GM21576 (cell line): ENCODE data around the gene KRT31.
"Not testable (repeated sequence)": the region's sequence is repeated elsewhere in the genome, so short reads cannot be mapped to it uniquely, and the experiment has no call there.

ENCODE experiments used
- ATAC-seq: cut with Tn5 transposase; IDR thresholded peaks from one replicate; pipeline ENCODE4 v1.9.1; 2021; ENCODE audit warnings: mild to moderate bottlenecking, moderate library complexity; ENCODE audit not compliant: unreplicated experiment

The KRT31 gene

GRCh38 chr17:41396996-41397660, at the start of gene KRT31:
Gene KRT31 (minus strand): TSS chr17:41397608. CDS start chr17:41397539, 69 bp downstream.
- no peak for ATAC-seq

- no peak for ATAC-seq
Measured at GRCh38 chr17:41446806-41447205, 49.4 kb upstream of the KRT31 start.

GRCh38 chr17:41444640-41445039, 47.2 kb upstream of the KRT31 start:
- ATAC-seq, result no peak

- no peak for ATAC-seq
Measured at GRCh38 chr17:41444186-41444585, 46.8 kb upstream of the KRT31 start.

GRCh38 chr17:41442739-41443138, 45.3 kb upstream of the KRT31 start:
- no peak for ATAC-seq

GRCh38 chr17:41440531-41441033, 43.2 kb upstream of the KRT31 start, which contains the start of gene KRT38:
Gene KRT38 (minus strand): TSS chr17:41440983. CDS start chr17:41440921, 62 bp downstream.
- ATAC-seq, result no peak

- ATAC-seq, result no peak
Measured at GRCh38 chr17:41439375-41439774, 42.0 kb upstream of the KRT31 start.

GRCh38 chr17:41437769-41438168, 40.4 kb upstream of the KRT31 start:
- ATAC-seq, result no peak

GRCh38 chr17:41437254-41437653, 39.8 kb upstream of the KRT31 start:
- no peak for ATAC-seq

- no peak for ATAC-seq
Measured at GRCh38 chr17:41434415-41434814, 37.0 kb upstream of the KRT31 start.

GRCh38 chr17:41434005-41434404, 36.6 kb upstream of the KRT31 start:
- ATAC-seq, result no peak

- no peak for ATAC-seq
Measured at GRCh38 chr17:41433586-41433985, 36.2 kb upstream of the KRT31 start.

- ATAC-seq, result not testable (repeated sequence)
Measured at GRCh38 chr17:41430376-41430775, 33.0 kb upstream of the KRT31 start.

GRCh38 chr17:41429667-41430066, 32.3 kb upstream of the KRT31 start:
- ATAC-seq, result no peak

- ATAC-seq, result no peak
Measured at GRCh38 chr17:41428591-41429291, 31.3 kb upstream of the KRT31 start.

- no peak for ATAC-seq
Measured at GRCh38 chr17:41424111-41424635, 26.8 kb upstream of the KRT31 start, which contains the start of gene KRT37. Gene KRT37 (minus strand): TSS chr17:41424585. CDS start chr17:41424523, 62 bp downstream.

GRCh38 chr17:41422586-41422985, 25.2 kb upstream of the KRT31 start:
- ATAC-seq, result not testable (repeated sequence)

- no peak for ATAC-seq
Measured at GRCh38 chr17:41421617-41422016, 24.2 kb upstream of the KRT31 start.

- ATAC-seq, result no peak
Measured at GRCh38 chr17:41421116-41421515, 23.7 kb upstream of the KRT31 start.

GRCh38 chr17:41420134-41420533, 22.7 kb upstream of the KRT31 start:
- no peak for ATAC-seq

GRCh38 chr17:41419716-41420115, 22.3 kb upstream of the KRT31 start:
- ATAC-seq, result no peak
